ENCODE data around the gene TWF1.
A peak's percentile ranks its signal among the peaks of the same experiment; 100 is the strongest.
"Not testable (repeated sequence)": the region's sequence is repeated elsewhere in the genome, so short reads cannot be mapped to it uniquely, and the experiment has no call there.

TWF1 gene

DNA sequence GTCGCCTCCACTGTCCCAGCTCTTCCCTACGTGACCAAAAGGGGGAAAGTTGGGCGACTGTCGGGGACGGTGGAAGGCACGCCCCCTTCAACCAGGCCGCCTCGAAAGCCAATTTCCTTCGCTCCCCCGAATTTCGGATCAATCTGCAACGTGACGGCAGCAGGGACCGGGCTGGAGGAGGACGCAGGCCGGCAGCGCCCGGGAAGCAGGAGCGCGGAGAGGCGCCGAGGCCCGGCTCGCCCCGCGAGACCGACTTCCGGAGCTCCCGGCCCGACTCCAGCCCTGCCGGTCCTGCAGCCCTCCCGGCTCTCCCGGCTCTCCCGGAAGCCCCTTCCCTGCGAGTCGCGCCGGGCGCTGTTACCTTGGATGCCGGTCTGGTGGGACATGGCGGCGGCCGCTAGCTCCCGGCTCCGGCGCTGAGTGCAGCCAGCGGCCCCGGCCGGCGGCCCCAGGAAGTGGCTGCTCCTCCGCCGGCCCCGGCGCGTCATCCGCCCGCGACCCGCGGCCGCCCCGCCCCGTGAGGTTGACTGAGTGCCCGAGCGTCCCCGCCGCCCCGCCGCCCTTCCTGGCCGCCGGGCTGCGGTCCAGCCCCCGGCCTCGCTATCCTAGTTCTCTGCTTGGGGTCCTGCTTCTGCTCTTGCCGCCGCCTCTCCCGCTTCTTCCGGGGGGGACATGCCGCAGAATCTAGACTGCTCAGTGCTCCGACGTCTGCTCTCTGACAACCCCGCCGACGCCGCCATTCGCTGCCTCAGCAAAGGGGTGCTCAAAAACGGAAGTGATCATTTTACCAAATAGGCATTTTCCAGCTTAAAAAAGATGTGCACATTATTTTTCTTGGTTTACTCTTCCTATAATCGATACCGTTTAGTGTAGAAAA is at the start of gene TWF1:
Gene TWF1 (minus strand): TSS at position 458 of the 877 bp plus-strand sequence. CDS start 72 bp downstream, at position 386.
- Histone ChIP-seq H3K4me1 (ENCODE audit: control insufficient read depth, insufficient read depth, low read length) (no peaks in the 10 kb centered on the region; the same call in 1 of the 2 replicates), H3K4me3 (ENCODE audit: low read depth, low read length) (peak within 1 kb of the TSS; percentile 100), H3K9me3 (ENCODE audit: control insufficient read depth, insufficient read depth, low read depth, low read length) (no peaks in the 10 kb centered on the region), H3K9ac (ENCODE audit: low read length) (peak within 1 kb of the TSS; percentile 94), H3K27ac (ENCODE audit: low read depth, low read length) (peak within 1 kb of the TSS; percentile 93), H3K36me3 (ENCODE audit: control insufficient read depth, insufficient read depth, low read length) (peaks cover 28% of the 10 kb centered on the region), H3K27me3 (ENCODE audit: control insufficient read depth, insufficient read depth, low read length) (no peaks in the 10 kb centered on the region)

DNA sequence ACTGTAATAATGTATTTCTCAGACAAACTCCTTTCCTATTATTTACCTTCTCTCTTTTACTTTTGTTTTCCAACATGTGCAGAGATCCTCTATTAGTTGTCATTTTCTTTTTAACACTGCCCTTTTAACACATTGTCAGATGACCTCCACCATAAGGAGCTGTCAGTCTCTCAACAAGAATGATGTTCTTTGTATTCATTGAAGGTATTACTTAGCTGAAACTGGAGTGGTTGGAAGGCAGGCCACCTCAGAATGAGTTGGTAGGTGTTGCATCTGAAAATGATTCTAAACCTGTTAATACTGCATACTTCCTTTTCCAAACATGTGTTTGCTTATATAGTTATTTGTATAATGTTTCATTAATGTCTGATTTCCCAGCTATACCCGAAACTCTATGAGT is 46.6 kb upstream of the TWF1 start:
- H3K4me1 ChIP-seq (ENCODE audit: control insufficient read depth, insufficient read depth, low read length), result no peaks in the 10 kb centered on the region
- H3K4me3 ChIP-seq (ENCODE audit: low read depth, low read length), result no peak overlapping the region
- H3K27ac ChIP-seq (ENCODE audit: low read depth, low read length), result no peak overlapping the region
- no peaks in the 10 kb centered on the region for H3K9me3 ChIP-seq (ENCODE audit: control insufficient read depth, insufficient read depth, low read depth, low read length)
- H3K36me3 ChIP-seq (ENCODE audit: control insufficient read depth, insufficient read depth, low read length), result no peaks in the 10 kb centered on the region
- no peaks in the 10 kb centered on the region for H3K27me3 ChIP-seq (ENCODE audit: control insufficient read depth, insufficient read depth, low read length)
- H3K9ac ChIP-seq (ENCODE audit: low read length), result no peak overlapping the region

DNA sequence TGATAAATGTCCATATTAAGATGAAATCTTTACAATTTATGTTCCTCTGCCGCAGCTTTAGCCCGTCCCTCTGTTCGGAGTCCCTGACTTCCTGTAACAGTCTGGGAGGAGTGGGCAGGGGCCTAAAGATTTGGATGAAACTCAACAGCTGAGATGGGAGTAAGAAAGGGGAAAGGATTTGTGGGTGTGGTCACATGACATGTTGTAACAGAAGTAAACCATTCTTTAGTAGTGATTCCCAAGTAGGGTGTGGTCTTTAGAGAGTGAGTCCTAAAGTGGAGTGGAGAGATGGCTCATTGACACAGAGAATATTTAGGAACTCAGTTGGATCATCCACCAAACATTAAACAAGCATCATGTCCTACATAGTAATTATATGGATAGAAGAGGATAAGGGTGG is 42.7 kb upstream of the TWF1 start:
- H3K9ac ChIP-seq (ENCODE audit: low read length), result no peak overlapping the region

DNA sequence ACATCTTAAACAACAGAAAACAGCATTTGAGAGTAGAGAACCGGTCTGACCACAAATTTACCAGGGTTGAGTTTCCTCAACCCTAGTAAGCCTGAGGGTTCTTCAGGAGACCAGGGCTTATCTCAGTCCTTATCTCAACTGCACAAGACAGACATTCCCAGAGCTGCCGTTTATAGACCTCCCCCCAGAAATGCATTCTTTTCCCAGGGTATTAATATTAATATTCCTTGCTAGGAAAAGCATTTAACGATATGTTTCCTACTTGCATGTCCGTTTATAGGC is 42.0 kb upstream of the TWF1 start:
- no peaks in the 10 kb centered on the region for H3K4me1 ChIP-seq (ENCODE audit: control insufficient read depth, insufficient read depth, low read length)
- no peaks in the 10 kb centered on the region for H3K36me3 ChIP-seq (ENCODE audit: control insufficient read depth, insufficient read depth, low read length)
- H3K4me3 ChIP-seq (ENCODE audit: low read depth, low read length), result no peak overlapping the region
- no peak overlapping the region for H3K27ac ChIP-seq (ENCODE audit: low read depth, low read length)
- no peak overlapping the region for H3K9ac ChIP-seq (ENCODE audit: low read length)
- H3K9me3 ChIP-seq (ENCODE audit: control insufficient read depth, insufficient read depth, low read depth, low read length), result no peaks in the 10 kb centered on the region
- no peaks in the 10 kb centered on the region for H3K27me3 ChIP-seq (ENCODE audit: control insufficient read depth, insufficient read depth, low read length)

More for the DNA sequence above, 42.7 kb upstream of the TWF1 start:
- no peak overlapping the region for H3K27ac ChIP-seq (ENCODE audit: low read depth, low read length)
- H3K4me3 ChIP-seq (ENCODE audit: low read depth, low read length), result no peak overlapping the region
- no peaks in the 10 kb centered on the region for H3K4me1 ChIP-seq (ENCODE audit: control insufficient read depth, insufficient read depth, low read length)
- no peaks in the 10 kb centered on the region for H3K9me3 ChIP-seq (ENCODE audit: control insufficient read depth, insufficient read depth, low read depth, low read length)
- no peaks in the 10 kb centered on the region for H3K27me3 ChIP-seq (ENCODE audit: control insufficient read depth, insufficient read depth, low read length)
- no peaks in the 10 kb centered on the region for H3K36me3 ChIP-seq (ENCODE audit: control insufficient read depth, insufficient read depth, low read length)

DNA sequence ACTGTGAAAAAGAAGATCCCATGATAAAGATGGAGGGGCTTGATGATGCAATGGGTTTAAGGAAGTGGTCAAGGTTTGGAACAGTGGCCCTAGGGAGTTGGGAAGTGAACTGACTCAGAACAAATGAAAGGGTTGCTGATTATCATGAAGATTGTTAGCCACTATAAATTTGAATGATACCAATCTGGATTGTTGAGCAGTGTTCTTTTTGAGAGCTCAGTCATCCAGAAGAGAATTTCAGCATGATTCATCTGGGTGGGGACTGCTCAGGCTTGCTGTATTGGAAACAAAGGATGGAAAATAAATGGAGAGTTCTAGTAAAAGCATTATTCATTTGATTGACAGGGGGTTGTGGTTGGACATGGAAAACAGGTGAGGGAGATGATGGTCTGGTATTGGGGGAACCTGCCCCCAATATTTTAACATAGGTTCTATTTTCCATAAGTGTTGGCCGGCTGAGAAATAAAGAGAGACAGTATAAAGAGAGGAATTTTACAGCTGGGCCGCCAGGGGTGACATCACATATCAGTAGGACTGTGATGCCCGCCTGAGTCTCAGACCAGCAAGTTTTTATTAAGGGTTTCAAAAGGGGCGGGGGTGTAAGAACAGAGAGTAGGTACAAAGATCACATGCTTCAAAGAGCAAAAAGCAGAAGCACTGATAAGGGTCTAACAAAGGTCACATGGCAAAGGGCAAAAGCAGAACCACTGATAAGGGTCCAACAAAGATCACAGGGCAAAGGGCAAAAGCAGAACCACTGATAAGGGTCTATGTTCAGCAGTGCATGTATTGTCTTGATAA is 41.5 kb upstream of the TWF1 start:
- H3K4me3 ChIP-seq (ENCODE audit: low read depth, low read length); H3K9me3 ChIP-seq (ENCODE audit: control insufficient read depth, insufficient read depth, low read depth, low read length); H3K4me1 ChIP-seq (ENCODE audit: control insufficient read depth, insufficient read depth, low read length); H3K36me3 ChIP-seq (ENCODE audit: control insufficient read depth, insufficient read depth, low read length); H3K27ac ChIP-seq (ENCODE audit: low read depth, low read length); H3K9ac ChIP-seq (ENCODE audit: low read length); H3K27me3 ChIP-seq (ENCODE audit: control insufficient read depth, insufficient read depth, low read length): not testable (repeated sequence)

DNA sequence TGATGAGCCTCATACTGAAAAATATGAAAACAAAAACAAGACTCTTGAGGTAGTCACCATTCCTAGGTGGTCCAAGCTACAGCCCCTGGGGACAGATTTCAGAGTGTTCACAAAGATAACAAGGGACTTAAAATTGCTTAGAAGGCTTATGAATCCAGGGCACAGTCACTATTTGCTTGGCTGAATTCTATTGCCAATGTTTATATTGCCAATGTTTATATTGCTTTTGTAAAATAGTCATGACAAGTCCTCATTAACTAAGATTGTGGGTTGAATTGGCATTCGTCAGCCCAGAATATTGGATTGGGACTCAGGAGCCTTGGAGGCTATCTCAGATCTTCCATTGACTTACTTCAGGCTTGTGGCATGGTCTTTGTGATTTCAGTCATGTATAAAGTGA is 36.1 kb upstream of the TWF1 start:
- H3K9ac ChIP-seq (ENCODE audit: low read length), result no peak overlapping the region
- no peaks in the 10 kb centered on the region for H3K9me3 ChIP-seq (ENCODE audit: control insufficient read depth, insufficient read depth, low read depth, low read length)
- H3K4me3 ChIP-seq (ENCODE audit: low read depth, low read length), result no peak overlapping the region
- no peaks in the 10 kb centered on the region for H3K36me3 ChIP-seq (ENCODE audit: control insufficient read depth, insufficient read depth, low read length)
- no peaks in the 10 kb centered on the region for H3K4me1 ChIP-seq (ENCODE audit: control insufficient read depth, insufficient read depth, low read length)
- H3K27ac ChIP-seq (ENCODE audit: low read depth, low read length), result no peak overlapping the region
- peaks cover 1% of the 10 kb centered on the region; the same call in 1 of the 2 replicates for H3K27me3 ChIP-seq (ENCODE audit: control insufficient read depth, insufficient read depth, low read length)

DNA sequence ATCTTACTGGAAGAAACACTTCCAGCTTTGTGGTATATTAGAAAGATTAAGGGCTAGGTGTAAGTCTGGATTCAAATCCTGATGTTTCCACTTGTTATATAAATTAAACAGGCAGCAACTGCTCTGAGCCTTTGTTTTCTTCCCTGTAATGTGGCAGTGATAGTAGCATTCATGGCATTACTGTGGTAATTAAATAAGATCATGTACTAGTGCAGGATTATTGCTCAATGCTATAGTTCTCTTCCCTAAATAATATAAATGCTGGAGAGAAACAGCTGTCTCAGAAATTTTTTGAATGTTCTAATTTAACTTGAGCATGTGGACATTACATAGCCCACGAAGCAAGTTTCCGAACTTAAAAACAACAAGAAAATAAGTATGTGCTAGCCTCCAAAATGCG is 35.1 kb upstream of the TWF1 start:
- Histone ChIP-seq H3K4me3 (ENCODE audit: low read depth, low read length) (no peak overlapping the region), H3K27ac (ENCODE audit: low read depth, low read length) (no peak overlapping the region), H3K27me3 (ENCODE audit: control insufficient read depth, insufficient read depth, low read length) (peaks cover 11% of the 10 kb centered on the region), H3K4me1 (ENCODE audit: control insufficient read depth, insufficient read depth, low read length) (no peaks in the 10 kb centered on the region), H3K9me3 (ENCODE audit: control insufficient read depth, insufficient read depth, low read depth, low read length) (no peaks in the 10 kb centered on the region), H3K36me3 (ENCODE audit: control insufficient read depth, insufficient read depth, low read length) (no peaks in the 10 kb centered on the region), H3K9ac (ENCODE audit: low read length) (no peak overlapping the region)

DNA sequence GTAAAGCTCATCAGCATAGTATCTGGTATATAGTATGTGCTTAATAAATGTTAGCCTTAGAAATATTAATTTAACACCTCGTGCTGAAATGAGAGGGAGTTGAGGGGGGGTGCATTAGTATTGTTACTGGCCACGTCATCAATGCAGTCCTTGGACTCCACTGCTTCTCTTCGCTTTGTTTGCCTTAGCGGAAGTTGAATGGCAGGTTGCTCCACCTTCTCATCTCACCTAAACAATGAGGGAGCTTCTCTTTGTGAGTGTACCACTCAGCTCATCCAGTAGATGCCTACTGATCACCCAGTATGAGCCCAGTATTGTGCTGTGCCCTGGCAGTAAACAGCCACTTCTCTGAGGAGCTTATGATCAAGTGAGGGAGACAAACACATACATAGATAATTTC is 34.2 kb upstream of the TWF1 start:
- Histone ChIP-seq H3K9me3 (ENCODE audit: control insufficient read depth, insufficient read depth, low read depth, low read length) (no peaks in the 10 kb centered on the region), H3K9ac (ENCODE audit: low read length) (no peak overlapping the region), H3K4me3 (ENCODE audit: low read depth, low read length) (no peak overlapping the region), H3K36me3 (ENCODE audit: control insufficient read depth, insufficient read depth, low read length) (no peaks in the 10 kb centered on the region), H3K27me3 (ENCODE audit: control insufficient read depth, insufficient read depth, low read length) (peaks cover 20% of the 10 kb centered on the region), H3K4me1 (ENCODE audit: control insufficient read depth, insufficient read depth, low read length) (0 out of 2 replicates have a peak, but pooled peaks cover 2% of the 10 kb centered on the region), H3K27ac (ENCODE audit: low read depth, low read length) (no peak overlapping the region)

DNA sequence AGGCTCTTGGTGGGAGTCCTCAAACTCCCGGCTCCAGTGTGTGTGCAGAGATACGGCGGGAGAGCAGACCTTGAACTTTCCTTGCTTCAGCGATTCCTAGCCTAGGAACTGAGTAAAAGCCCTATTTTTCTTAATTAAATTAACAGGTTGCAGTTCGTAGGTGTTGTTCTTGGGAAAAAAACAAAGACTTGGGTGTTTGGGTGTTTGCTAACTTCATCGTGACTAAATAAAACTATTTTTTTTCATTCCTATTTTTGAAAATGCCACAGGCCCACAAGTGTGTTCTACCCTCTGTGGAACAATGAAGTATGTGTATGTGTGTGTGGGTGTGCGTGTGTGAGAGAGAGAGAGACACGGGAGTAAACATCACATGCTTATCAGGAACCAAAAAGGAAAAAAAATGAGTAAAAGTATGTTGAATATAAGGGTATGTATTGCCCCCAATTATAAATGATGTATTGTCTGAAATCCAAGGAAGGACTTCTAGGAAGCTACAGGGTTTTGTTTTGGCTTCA is 30.4 kb upstream of the TWF1 start:
- H3K9me3 ChIP-seq (ENCODE audit: control insufficient read depth, insufficient read depth, low read depth, low read length), result no peaks in the 10 kb centered on the region
- H3K36me3 ChIP-seq (ENCODE audit: control insufficient read depth, insufficient read depth, low read length), result no peaks in the 10 kb centered on the region
- H3K4me1 ChIP-seq (ENCODE audit: control insufficient read depth, insufficient read depth, low read length), result 0 out of 2 replicates have a peak, but pooled peaks cover 4% of the 10 kb centered on the region
- peaks cover 36% of the 10 kb centered on the region for H3K27me3 ChIP-seq (ENCODE audit: control insufficient read depth, insufficient read depth, low read length)
- H3K4me3 ChIP-seq (ENCODE audit: low read depth, low read length), result peak overlapping the region; percentile 85
- peak overlapping the region; percentile 79 for H3K9ac ChIP-seq (ENCODE audit: low read length)
- H3K27ac ChIP-seq (ENCODE audit: low read depth, low read length), result no peak overlapping the region

DNA sequence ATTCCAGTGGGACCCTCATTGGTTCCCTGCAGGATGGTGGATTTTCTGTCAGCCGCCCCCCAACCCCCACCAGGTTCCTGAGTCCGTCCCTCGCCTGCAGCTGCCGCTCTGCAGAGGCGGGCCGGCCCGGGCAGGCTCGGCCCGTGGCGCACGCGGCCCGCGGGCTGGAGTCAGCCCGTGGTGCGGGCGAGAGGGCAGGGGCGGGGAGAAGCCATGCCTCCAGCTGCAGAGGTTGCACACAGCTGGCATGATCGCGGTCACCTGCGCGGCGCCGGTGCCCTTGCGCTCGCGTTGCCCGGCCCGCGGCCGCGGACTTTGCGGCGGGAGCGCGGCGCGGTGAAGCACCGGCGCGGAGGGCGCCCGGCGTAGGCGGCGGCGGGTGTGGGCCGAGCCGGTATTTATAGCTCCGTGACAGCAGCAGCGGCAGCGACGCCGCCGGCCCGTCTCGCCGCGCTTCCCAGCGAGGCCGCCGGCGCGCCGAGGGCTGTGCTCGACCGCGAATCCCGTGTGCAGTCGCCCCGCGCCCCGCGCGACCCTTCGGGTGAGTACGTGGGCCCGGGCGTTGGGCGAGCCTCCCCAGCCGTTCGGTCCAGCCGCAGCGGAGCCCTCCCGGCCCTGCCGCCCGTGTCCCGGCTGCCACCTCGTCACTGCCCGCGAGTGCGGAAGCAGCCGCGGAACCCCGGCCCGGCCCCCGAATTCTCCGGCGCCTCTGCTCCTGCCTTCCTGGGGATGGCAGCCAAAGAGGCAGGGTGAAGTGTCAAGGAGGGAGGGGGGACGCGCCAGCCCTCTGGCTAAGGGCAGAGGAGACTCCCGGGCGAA is 29.7 kb upstream of the TWF1 start, which contains the start of gene TMEM117:
Gene TMEM117 (plus strand): TSS at position 426 of the 819 bp plus-strand sequence.
- H3K4me1 ChIP-seq (ENCODE audit: control insufficient read depth, insufficient read depth, low read length), result 0 out of 2 replicates have a peak, but pooled peaks cover 4% of the 10 kb centered on the region
- H3K9ac ChIP-seq (ENCODE audit: low read length), result peak within 1 kb of the TSS; percentile 79
- H3K27me3 ChIP-seq (ENCODE audit: control insufficient read depth, insufficient read depth, low read length), result peaks cover 36% of the 10 kb centered on the region
- no peaks in the 10 kb centered on the region for H3K36me3 ChIP-seq (ENCODE audit: control insufficient read depth, insufficient read depth, low read length)
- H3K9me3 ChIP-seq (ENCODE audit: control insufficient read depth, insufficient read depth, low read depth, low read length), result no peaks in the 10 kb centered on the region
- H3K27ac ChIP-seq (ENCODE audit: low read depth, low read length), result no peak within 1 kb of the TSS
- peak within 1 kb of the TSS; percentile 85 for H3K4me3 ChIP-seq (ENCODE audit: low read depth, low read length)

Data from HUES6 (cell line).